DND-41 (cell line): ENCODE measurements around the gene IGFBP6.

ENCODE experiments used
- EZH2 ChIP-seq: IDR thresholded peaks from 3 replicates; pipeline ENCODE4 v1.6.1; 2012; ENCODE audit warnings: borderline replicate concordance, low read depth, mild to moderate bottlenecking, moderate library complexity, low read length, inconsistent platforms; ENCODE audit not compliant: severe bottlenecking
- TF ChIP-seq, protein P1 (sequence below): IDR thresholded peaks from 2 replicates; pipeline ENCODE4 v1.5.1; 2012; ENCODE audit warnings: borderline replicate concordance, low read length, moderate library complexity, mild to moderate bottlenecking; ENCODE audit not compliant: poor library complexity, severe bottlenecking; ENCODE audit errors: extremely low read depth

DNA sequence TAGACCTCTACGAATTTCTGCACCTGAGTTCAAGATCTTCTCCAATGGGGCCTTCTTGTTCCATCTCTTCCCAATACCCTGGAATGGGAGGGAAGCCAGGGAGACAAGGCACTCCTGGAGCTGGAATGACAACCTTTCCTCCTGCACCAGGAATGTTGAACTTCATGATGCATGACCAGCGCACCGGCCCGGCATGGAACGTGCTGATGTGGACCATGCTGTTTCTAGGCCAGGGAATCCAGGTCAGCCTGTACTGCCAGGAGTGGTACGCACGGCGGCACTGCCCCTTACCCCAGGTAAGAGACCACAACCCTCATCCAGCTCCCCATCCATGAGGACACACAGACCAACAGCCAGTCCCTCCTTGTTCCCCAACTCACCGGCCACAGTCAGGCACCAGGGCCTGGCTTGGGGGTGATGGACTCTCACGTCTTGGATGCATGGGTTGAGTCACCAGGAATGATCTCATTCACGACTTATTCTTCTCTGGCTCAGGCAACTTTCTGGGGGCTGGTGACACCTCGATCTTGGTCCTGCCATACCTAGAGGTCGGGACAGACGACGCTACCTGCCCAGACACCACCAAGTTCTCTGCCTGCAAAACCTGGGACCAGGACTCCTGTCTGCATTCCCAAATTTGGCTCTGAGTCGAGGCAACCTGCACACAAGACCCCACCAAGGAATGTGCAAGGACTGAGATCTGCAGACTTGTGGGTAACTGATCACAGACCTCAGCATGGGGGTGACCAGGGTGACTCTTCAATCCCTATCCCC lies 26.3 kb downstream of the IGFBP6 start:
- TF ChIP-seq, protein P1, sequence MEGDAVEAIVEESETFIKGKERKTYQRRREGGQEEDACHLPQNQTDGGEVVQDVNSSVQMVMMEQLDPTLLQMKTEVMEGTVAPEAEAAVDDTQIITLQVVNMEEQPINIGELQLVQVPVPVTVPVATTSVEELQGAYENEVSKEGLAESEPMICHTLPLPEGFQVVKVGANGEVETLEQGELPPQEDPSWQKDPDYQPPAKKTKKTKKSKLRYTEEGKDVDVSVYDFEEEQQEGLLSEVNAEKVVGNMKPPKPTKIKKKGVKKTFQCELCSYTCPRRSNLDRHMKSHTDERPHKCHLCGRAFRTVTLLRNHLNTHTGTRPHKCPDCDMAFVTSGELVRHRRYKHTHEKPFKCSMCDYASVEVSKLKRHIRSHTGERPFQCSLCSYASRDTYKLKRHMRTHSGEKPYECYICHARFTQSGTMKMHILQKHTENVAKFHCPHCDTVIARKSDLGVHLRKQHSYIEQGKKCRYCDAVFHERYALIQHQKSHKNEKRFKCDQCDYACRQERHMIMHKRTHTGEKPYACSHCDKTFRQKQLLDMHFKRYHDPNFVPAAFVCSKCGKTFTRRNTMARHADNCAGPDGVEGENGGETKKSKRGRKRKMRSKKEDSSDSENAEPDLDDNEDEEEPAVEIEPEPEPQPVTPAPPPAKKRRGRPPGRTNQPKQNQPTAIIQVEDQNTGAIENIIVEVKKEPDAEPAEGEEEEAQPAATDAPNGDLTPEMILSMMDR, result no peak
- TF ChIP-seq EZH2, result no peak
